Activated T-helper 17 cell treated with anti-CD3 and anti-CD28 coated beads, Interleukin-2, amount 50 U/mL, for 72 hours (primary cell): ENCODE measurements around the gene TERF2IP. TPM values are rescaled to one million over a fixed set of nuclear protein-coding genes. Genes with fewer than 3 reads are reported as not detected.

Source experiments
- ATAC-seq: fragments of 150-1000 bp; cut with Tn5 transposase; replicated peaks from 2 replicates; pipeline ENCODE4 v1.10.0; 2021; ENCODE audit warnings: mild to moderate bottlenecking, moderate library complexity
- H3K27ac Mint-ChIP-seq: one replicate; pipeline ENCODE4 v1.8.0; 2022; ENCODE audit warnings: mixed read lengths
- H3K27me3 Mint-ChIP-seq: one replicate; pipeline ENCODE4 v1.8.0; 2022; ENCODE audit warnings: mixed read lengths
- H3K36me3 Mint-ChIP-seq: one replicate; pipeline ENCODE4 v1.8.0; 2022; ENCODE audit warnings: low read depth, mild to moderate bottlenecking, mixed read lengths
- H3K4me1 Mint-ChIP-seq: one replicate; pipeline ENCODE4 v1.8.0; 2022; ENCODE audit warnings: mixed read lengths
- H3K4me3 Mint-ChIP-seq: one replicate; pipeline ENCODE4 v1.8.0; 2022; ENCODE audit warnings: mild to moderate bottlenecking, mixed read lengths
- H3K9me3 Mint-ChIP-seq: one replicate; pipeline ENCODE4 v1.8.0; 2022; ENCODE audit warnings: mixed read lengths
- total RNA-seq, 2 donors: library from RNA; stranded (reverse); gene quantifications; one replicate each; pipeline ENCODE4 v1.2.3, GENCODE V29; 2022

The TERF2IP gene, protein sequence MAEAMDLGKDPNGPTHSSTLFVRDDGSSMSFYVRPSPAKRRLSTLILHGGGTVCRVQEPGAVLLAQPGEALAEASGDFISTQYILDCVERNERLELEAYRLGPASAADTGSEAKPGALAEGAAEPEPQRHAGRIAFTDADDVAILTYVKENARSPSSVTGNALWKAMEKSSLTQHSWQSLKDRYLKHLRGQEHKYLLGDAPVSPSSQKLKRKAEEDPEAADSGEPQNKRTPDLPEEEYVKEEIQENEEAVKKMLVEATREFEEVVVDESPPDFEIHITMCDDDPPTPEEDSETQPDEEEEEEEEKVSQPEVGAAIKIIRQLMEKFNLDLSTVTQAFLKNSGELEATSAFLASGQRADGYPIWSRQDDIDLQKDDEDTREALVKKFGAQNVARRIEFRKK
- total RNA-seq, result 10 to 100 TPM; 56.7 to 67.1 TPM

GRCh38 chr16:75647492-75648264 lies at the start of gene TERF2IP, which contains the start of gene KARS1:
TSS of gene TERF2IP (plus strand) at chr16:75647773. CDS start at chr16:75647883, 110 bp downstream.
TSS of gene KARS1 (minus strand) at chr16:75647665. CDS start at chr16:75647639, 26 bp downstream.
- H3K27me3 Mint-ChIP-seq, result no peaks in the 10 kb centered on the region
- H3K4me1 Mint-ChIP-seq, result peaks cover 34% of the 10 kb centered on the region
- H3K9me3 Mint-ChIP-seq, result no peaks in the 10 kb centered on the region
- H3K27ac Mint-ChIP-seq, result peak within 1 kb of the TSS; percentile 99
- H3K4me3 Mint-ChIP-seq, result peak within 1 kb of the TSS; percentile 99
- H3K36me3 Mint-ChIP-seq, result peaks cover 92% of the 10 kb centered on the region
- ATAC-seq, result peak; percentile 92

DNA sequence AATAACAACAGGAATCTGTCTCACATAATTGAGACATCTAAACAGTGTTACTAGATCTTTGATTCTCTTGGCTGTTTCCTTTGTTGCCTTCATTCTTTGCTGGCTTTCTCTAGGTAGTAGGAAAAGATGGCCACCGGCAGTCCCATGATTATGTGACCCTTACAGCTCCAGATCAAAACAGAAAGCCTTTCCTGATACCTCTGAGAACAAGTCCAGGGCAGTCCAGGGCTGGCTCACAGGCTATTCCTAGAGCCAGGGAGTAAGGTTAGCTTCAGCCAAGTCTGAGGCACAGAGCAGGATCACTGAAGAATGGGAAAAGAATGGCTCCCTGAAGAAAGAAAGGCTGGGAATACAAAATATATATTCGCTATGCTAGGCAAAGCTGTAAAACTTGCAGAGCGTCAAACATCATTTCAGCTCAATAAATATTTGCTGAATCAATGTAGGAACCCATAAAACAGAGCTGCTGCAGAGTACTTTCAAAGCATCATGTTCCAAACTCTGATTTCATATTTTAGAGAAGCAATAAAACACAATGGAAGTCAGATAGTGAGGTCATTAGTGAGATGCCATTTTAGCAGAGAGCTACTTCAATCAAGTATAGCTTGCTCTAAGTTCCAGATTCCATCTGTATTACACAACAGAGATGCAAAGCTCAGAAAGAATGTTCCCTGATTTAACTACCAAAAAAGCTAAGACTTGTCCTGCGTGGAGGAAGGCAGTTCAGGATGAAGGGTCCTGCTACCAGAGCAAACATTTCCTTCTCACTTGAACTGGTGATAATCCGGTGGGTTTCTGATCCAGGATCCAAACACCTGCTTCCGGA lies 47.9 kb upstream of the TERF2IP start:
- peaks cover 7% of the 10 kb centered on the region for H3K9me3 Mint-ChIP-seq
- no peak overlapping the region for H3K27ac Mint-ChIP-seq
- no peaks in the 10 kb centered on the region for H3K27me3 Mint-ChIP-seq
- no peak overlapping the region for H3K4me3 Mint-ChIP-seq
- ATAC-seq, result no peak
- peaks cover 82% of the 10 kb centered on the region for H3K36me3 Mint-ChIP-seq
- H3K4me1 Mint-ChIP-seq, result no peaks in the 10 kb centered on the region

DNA sequence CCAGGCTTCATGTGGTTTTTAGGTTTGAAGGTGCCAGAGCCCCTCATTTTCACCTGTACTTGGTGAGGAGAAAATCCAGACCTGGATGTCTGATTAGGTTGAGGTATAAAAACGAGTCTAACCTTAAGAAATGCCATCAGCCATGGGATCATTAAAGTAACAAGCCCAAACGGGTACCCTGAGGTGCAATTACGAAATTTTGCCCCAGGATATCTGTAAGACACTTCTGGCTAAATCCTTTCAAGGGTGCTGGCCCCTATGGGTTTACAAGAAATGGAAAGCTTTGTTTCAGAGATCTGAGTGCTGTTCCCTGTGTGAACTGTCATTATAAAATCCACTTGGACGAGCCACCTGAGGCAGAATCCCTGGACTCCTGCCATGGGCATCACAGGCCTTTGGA lies 44.3 kb upstream of the TERF2IP start:
- no peak for ATAC-seq
- H3K4me3 Mint-ChIP-seq, result no peak overlapping the region
- no peaks in the 10 kb centered on the region for H3K4me1 Mint-ChIP-seq
- peaks cover 88% of the 10 kb centered on the region for H3K36me3 Mint-ChIP-seq
- peaks cover 7% of the 10 kb centered on the region for H3K9me3 Mint-ChIP-seq
- no peaks in the 10 kb centered on the region for H3K27me3 Mint-ChIP-seq
- no peak overlapping the region for H3K27ac Mint-ChIP-seq

- no peak overlapping the region for H3K4me3 Mint-ChIP-seq
- no peaks in the 10 kb centered on the region for H3K27me3 Mint-ChIP-seq
- no peaks in the 10 kb centered on the region for H3K4me1 Mint-ChIP-seq
- peaks cover 7% of the 10 kb centered on the region for H3K9me3 Mint-ChIP-seq
- no peak overlapping the region for H3K27ac Mint-ChIP-seq
- H3K36me3 Mint-ChIP-seq, result peaks cover 90% of the 10 kb centered on the region
- ATAC-seq, result no peak
Measured at GRCh38 chr16:75606507-75606906, 41.1 kb upstream of the TERF2IP start.

DNA sequence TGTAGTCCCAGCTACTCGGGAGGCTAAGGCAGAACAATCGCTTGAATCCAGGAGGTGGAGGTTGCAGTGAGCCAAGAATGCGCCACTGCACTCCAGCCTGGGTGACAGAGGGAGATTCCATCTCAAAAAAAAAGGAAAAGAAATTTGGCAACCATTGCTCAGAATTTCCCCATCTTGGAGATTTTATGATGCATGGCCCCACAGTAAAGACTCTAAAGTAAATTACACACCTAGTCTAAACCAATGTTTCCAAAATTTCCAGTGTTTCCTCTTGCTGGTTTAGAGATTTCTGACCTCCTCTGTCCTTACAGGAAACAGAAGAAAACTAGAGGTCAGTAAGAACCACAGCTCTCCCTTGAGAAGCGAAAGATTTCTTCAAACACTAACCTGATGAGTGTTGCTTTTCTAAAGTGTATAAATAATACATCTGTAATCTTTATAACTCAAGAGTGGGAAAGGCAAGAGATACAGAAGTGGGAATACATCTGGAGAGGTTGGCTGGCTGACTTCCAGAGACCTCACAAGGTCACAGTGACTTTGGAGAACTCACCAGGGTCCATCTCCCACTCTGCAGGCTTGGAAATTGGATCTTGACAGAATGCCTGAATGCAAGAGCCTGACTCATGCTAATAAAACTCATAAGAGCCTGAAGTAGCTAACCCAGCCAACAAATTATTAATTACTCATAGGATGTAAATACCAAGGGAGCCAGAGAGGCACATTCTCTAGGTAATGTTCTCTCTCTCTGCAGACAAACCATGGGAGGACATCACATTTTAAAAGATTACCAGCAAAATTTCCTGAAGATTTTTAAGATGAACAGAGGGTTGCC lies 33.3 kb upstream of the TERF2IP start:
- no peak overlapping the region for H3K27ac Mint-ChIP-seq
- H3K4me3 Mint-ChIP-seq, result no peak overlapping the region
- no peaks in the 10 kb centered on the region for H3K27me3 Mint-ChIP-seq
- H3K9me3 Mint-ChIP-seq, result no peaks in the 10 kb centered on the region
- no peak for ATAC-seq
- peaks cover 15% of the 10 kb centered on the region for H3K4me1 Mint-ChIP-seq
- peaks cover 88% of the 10 kb centered on the region for H3K36me3 Mint-ChIP-seq

DNA sequence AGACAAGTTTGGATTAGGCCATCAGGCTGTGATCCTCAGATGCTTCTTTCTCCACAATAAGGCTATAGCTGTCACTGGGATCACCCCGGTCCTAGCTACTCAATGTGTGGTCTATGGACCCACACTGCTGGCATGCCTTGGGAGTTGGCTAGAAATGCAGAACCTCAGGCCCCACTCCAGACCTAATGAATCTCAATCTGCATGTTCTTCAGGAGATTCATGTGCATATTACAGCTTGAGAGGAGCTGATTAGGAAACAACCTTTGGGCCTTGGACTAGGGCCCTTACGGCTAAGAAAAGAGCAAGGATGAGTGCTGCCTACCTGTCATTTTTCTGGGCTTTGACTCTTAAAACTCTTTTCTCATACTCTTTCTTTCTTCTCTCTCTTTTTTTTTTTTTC lies 32.0 kb upstream of the TERF2IP start:
- no peaks in the 10 kb centered on the region for H3K27me3 Mint-ChIP-seq
- H3K27ac Mint-ChIP-seq, result peak overlapping the region; percentile 86
- peaks cover 88% of the 10 kb centered on the region for H3K36me3 Mint-ChIP-seq
- H3K9me3 Mint-ChIP-seq, result no peaks in the 10 kb centered on the region
- no peak for ATAC-seq
- H3K4me1 Mint-ChIP-seq, result peaks cover 21% of the 10 kb centered on the region
- H3K4me3 Mint-ChIP-seq, result peak overlapping the region; percentile 71

- Mint-ChIP-seq H3K4me3 (peak overlapping the region; percentile 71), H3K27ac (peak overlapping the region; percentile 86), H3K9me3 (no peaks in the 10 kb centered on the region), H3K27me3 (no peaks in the 10 kb centered on the region), H3K36me3 (peaks cover 89% of the 10 kb centered on the region), H3K4me1 (peaks cover 29% of the 10 kb centered on the region)
- ATAC-seq, result peak; percentile 93
Measured at GRCh38 chr16:75616521-75617010, 31.0 kb upstream of the TERF2IP start.

DNA sequence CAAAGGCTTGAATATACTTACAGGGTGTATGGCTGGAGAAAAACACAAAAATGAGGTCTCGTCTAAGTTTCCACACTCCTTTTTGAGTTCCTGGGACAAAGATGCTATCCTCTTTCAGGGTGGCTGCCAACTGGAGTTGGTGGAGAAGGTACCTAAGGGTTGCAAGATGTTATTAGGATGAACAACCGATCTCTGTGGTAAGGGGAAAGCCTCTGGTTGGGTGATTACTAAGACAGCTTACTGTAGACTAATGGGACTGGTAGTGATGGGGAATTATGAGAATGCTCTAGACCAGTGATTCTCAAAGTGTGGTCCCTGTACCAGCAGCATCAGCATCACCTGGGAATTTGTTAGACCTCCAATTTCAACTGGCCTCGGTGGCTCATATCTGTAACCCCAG lies 30.5 kb upstream of the TERF2IP start:
- peaks cover 86% of the 10 kb centered on the region for H3K36me3 Mint-ChIP-seq
- H3K4me1 Mint-ChIP-seq, result peaks cover 29% of the 10 kb centered on the region
- H3K27ac Mint-ChIP-seq, result peak overlapping the region; percentile 86
- H3K9me3 Mint-ChIP-seq, result no peaks in the 10 kb centered on the region
- ATAC-seq, result peak; percentile 50
- peak overlapping the region; percentile 71 for H3K4me3 Mint-ChIP-seq
- no peaks in the 10 kb centered on the region for H3K27me3 Mint-ChIP-seq

DNA sequence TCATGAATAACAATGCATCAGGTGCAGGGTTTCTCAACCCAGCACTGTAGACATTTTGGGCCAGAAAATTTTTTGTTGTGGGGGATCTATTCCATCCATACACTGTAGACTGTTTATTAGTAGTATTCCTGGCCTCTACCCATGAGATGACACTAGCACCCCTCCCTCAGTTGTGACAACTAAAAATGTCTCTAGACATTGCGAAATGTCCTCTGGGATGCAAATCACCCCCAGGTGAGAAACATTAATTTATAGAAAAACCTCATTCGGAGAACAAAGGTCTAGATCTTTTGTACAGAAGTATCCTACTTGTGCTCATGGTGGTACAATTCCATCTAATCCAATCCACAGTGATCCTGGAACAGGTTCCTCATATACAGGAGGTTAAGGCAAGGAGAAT lies 28.8 kb upstream of the TERF2IP start:
- Mint-ChIP-seq H3K36me3 (peaks cover 77% of the 10 kb centered on the region), H3K4me1 (peaks cover 29% of the 10 kb centered on the region), H3K4me3 (no peak overlapping the region), H3K9me3 (no peaks in the 10 kb centered on the region), H3K27me3 (no peaks in the 10 kb centered on the region), H3K27ac (no peak overlapping the region)
- ATAC-seq, result no peak

DNA sequence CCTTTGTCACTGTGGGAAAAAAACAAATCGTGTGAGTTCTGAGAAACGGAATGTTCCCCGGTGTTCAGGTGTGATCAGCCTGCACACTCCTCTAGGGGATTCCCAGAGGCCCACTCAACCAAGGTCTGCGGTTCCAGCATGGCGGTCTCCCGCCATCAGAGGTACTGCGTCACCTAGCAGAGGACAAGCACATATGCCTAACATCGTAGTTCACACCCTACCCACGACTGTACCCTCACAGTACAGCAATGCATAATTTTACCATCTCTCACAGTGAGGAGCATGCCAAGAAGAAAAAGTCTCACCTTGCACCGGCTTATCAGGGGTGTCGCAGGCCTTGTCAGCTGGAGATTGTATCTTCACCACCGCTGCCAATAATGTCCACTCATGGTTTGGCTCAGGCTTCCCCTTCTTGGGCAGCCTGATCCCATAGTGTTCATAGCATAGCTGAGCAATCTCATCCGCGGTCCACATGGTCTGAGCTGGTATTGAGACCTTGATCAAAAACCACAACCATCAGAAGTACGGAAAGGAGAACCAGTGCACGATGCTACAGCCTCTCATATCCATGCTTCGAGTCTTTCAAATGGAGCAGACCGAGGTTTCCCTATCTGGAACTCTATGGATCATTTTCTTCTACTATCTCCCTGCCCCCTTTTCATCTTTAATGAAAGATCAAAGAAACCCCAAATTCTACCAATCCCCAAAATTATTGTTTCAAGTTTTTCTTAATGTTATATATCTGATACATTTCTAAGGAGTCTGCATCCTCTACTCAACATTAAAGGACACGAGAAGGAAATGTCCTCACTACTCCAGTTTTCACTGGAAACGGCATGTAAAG lies 27.0 kb upstream of the TERF2IP start:
- Mint-ChIP-seq H3K27ac (peak overlapping the region; percentile 95), H3K4me3 (peak overlapping the region; percentile 92), H3K27me3 (no peaks in the 10 kb centered on the region), H3K4me1 (peaks cover 29% of the 10 kb centered on the region), H3K36me3 (peaks cover 70% of the 10 kb centered on the region), H3K9me3 (no peaks in the 10 kb centered on the region)
- ATAC-seq, result no peak

GRCh38 chr16:75621170-75621477 lies 26.4 kb upstream of the TERF2IP start:
- Mint-ChIP-seq H3K4me3 (peak overlapping the region; percentile 92), H3K27ac (peak overlapping the region; percentile 95)
- no peak for ATAC-seq

GRCh38 chr16:75622761-75623605 lies 24.6 kb upstream of the TERF2IP start, which contains the start of gene ADAT1:
TSS of gene ADAT1 (minus strand) at chr16:75623281. CDS start at chr16:75620799, 2,482 bp downstream.
- Mint-ChIP-seq H3K36me3 (peaks cover 73% of the 10 kb centered on the region), H3K4me3 (peak within 1 kb of the TSS; percentile 92), H3K4me1 (peaks cover 26% of the 10 kb centered on the region), H3K27ac (peak within 1 kb of the TSS; percentile 95), H3K27me3 (no peaks in the 10 kb centered on the region), H3K9me3 (no peaks in the 10 kb centered on the region)
- peak; percentile 96 for ATAC-seq

More at GRCh38 chr16:75621170-75621477, 26.4 kb upstream of the TERF2IP start:
- Mint-ChIP-seq H3K9me3 (no peaks in the 10 kb centered on the region), H3K36me3 (peaks cover 70% of the 10 kb centered on the region), H3K27me3 (no peaks in the 10 kb centered on the region), H3K4me1 (peaks cover 26% of the 10 kb centered on the region)
